ENCODE data around the gene RAET1E. TPM values are rescaled to one million over a fixed set of nuclear protein-coding genes. Genes with fewer than 3 reads are reported as not detected.
A peak's percentile ranks its signal among the peaks of the same experiment; 100 is the strongest.

RAET1E gene
- total and polyA plus RNA-seq, 10 donors: 0.04 to 3.4 (median 1.2) TPM

GRCh38 chr6:149925253-149925973, 27.5 kb upstream of the RAET1E start:
- Histone ChIP-seq H3K4me1 (peaks cover 0 to 35% (median 29%) of the 10 kb centered on the region in 6 donors), H3K36me3 (no peaks in the 10 kb centered on the region), H3K4me3 (peak overlapping the region; percentile 17 to 64 (median 34)), H3K9me3 (no peaks in the 10 kb centered on the region), H3K27ac (peak overlapping the region in 3 of 8 donors; percentile 4 to 40 (median 15)), H3K27me3 (replicated peaks in 1 of 7) (peaks cover 0 to 98% (median 39%) of the 10 kb centered on the region in 7 donors)
- 11 to 28% (median 13%) methylated on average over 9 to 34 of the region's 34 CpGs for WGBS, 5 donors
- TF ChIP-seq POLR2A (IDR thresholded peaks at IDR 0.05) (no peak), POLR2AphosphoS5 (IDR thresholded peaks at IDR 0.05) (peak in 1 of 3 donors; percentile 26)
- intact Hi-C loops (cut with DNase I; ENCODE audit: low total_unique reads): no loop called here
- DNase-seq: peak; percentile 82

DNA sequence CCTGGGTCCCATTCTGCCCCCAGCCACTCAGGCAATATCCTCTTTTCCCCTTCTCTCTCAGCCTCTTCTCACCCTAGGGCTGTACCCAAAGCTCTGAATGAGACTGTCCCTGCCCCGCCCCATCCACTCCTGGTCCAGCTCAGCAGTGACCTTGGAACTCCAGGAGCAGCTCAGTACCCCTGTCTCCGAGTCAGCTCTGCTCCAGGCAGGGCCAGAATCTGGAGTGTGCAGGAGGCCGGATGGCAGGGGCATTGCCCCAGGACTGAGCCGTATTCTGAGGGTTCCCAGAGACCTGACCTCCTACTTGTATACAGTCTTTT, 27.0 kb upstream of the RAET1E start:
- H3K4me1 ChIP-seq: peaks cover 0 to 35% (median 29%) of the 10 kb centered on the region in 6 donors
- no peak for TF ChIP-seq POLR2AphosphoS5 (IDR thresholded peaks at IDR 0.05)
- TF ChIP-seq POLR2A (IDR thresholded peaks at IDR 0.05): no peak
- TF ChIP-seq CTCF (IDR thresholded peaks at IDR 0.05 in 8 of 11, conservative IDR thresholded peaks at IDR 0.05 in 3 of 11): no peak
- intact Hi-C loops (cut with DNase I; ENCODE audit: low total_unique reads): no loop called here
- WGBS, 5 donors: 79 to 91% (median 81%) methylated on average over 4 of the region's 4 CpGs
- H3K27me3 ChIP-seq (replicated peaks in 1 of 7): peaks cover 0 to 98% (median 39%) of the 10 kb centered on the region in 7 donors
- H3K27ac ChIP-seq: no peak overlapping the region
- H3K9me3 ChIP-seq: no peaks in the 10 kb centered on the region
- no peaks in the 10 kb centered on the region for H3K36me3 ChIP-seq
- peak; percentile 49 for DNase-seq
- no peak overlapping the region for H3K4me3 ChIP-seq

DNA sequence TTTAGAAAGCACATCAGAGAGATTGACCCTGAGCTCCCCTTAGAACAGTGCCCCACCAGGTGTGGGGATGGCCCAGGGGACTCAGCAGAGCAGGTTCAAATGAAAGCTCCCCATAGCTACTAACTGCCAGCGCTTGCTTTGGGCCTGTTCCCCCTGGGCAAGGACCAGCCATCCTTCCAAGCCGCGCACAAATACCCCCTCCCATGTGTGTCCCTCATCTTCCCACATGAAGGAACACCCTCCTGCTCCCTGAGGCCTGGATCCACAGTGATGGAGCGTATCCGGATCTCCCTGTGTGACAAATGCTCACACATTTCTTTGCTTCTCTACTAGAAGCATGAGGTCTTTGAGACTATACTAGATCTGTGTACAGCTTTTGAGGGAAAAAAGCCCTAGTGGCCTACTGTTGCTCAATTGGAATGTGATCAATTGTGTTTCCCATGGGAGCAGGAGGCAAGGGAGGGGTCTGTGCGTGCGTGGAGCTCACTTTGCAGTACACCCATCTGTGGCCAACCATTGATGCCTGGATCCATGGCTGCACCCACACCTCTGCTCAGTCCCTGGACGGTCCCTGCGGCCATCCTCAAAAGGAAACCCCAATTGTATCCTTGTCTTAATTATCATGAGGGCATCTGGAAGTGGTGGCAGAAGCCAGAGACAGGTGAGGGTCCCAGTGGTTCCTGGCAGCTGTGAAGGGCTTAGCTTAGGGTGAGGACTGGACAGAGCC, 26.5 kb upstream of the RAET1E start:
- H3K4me1 ChIP-seq: peaks cover 0 to 35% (median 29%) of the 10 kb centered on the region in 6 donors
- H3K27me3 ChIP-seq (replicated peaks in 1 of 7): peaks cover 0 to 93% (median 35%) of the 10 kb centered on the region in 7 donors
- H3K9me3 ChIP-seq: no peaks in the 10 kb centered on the region
- no peak overlapping the region for H3K27ac ChIP-seq
- 71 to 85% (median 75%) methylated on average over 8 to 9 of the region's 9 CpGs for WGBS, 5 donors
- H3K36me3 ChIP-seq: no peaks in the 10 kb centered on the region
- TF ChIP-seq CTCF (IDR thresholded peaks at IDR 0.05 in 8 of 11, conservative IDR thresholded peaks at IDR 0.05 in 3 of 11): no peak
- TF ChIP-seq POLR2AphosphoS5 (IDR thresholded peaks at IDR 0.05): no peak
- no peak for TF ChIP-seq POLR2A (IDR thresholded peaks at IDR 0.05)
- no peak overlapping the region for H3K4me3 ChIP-seq
- peak; percentile 48 for DNase-seq
- intact Hi-C loops (cut with DNase I; ENCODE audit: low total_unique reads): no loop called here

DNA sequence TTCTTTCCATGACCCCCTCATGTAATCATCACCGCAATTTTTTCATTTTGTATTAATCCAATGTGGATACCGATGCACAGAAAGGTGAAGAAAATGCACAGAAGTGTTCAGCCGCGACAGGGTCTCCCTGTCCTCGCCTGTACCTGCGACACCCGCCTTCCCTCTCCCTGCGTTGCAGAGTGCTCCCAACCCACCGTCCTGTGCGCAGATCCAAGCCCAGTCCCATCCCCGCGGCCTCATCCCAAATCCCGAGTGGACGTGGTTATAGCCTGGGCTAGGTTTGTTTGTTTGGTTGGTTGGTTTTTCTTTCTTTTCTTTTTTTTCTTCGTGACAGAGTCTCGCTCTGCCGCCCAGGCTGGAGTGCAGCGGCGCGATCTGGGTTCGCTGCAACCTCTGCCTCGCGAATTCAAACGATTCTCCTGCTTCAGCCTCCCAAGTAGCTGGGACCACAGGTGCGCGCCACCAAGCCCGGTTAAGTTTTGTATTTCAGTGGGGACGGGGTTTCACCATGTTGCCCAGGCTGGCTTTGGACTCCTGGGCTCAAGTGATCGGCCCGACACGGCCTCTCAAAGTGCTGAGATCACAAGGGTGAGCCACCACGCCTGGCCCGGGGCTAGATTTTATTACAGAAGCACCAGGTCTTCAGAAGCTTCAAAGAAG, 25.5 kb upstream of the RAET1E start:
- DNase-seq: peak; percentile 41
- intact Hi-C loops (cut with DNase I; ENCODE audit: low total_unique reads): loop anchor here (2.0 kb wide), 1 partner anchor 57 kb away; no protein-coding TSS in a partner anchor
- TF ChIP-seq POLR2AphosphoS5 (IDR thresholded peaks at IDR 0.05): no peak
- no peak for TF ChIP-seq CTCF (IDR thresholded peaks at IDR 0.05 in 8 of 11, conservative IDR thresholded peaks at IDR 0.05 in 3 of 11)
- no peak for TF ChIP-seq POLR2A (IDR thresholded peaks at IDR 0.05)
- no peaks in the 10 kb centered on the region for H3K9me3 ChIP-seq
- peaks cover 0 to 84% (median 26%) of the 10 kb centered on the region in 7 donors for H3K27me3 ChIP-seq (replicated peaks in 1 of 7)
- H3K4me3 ChIP-seq: peak overlapping the region; percentile 26 to 72 (median 40)
- no peak overlapping the region for H3K27ac ChIP-seq
- WGBS, 5 donors: 19 to 26% (median 22%) methylated on average over 33 of the region's 33 CpGs
- peaks cover 0 to 35% (median 29%) of the 10 kb centered on the region in 6 donors for H3K4me1 ChIP-seq
- H3K36me3 ChIP-seq: no peaks in the 10 kb centered on the region
